Activated CD4-positive, alpha-beta T cell treated with anti-CD3 and anti-CD28 coated beads, Interleukin-2, amount 50 U/mL, for 24 hours (primary cell): ENCODE measurements around the gene RBM10.

Experiments used
- DNase-seq, 2 donors: peaks; one replicate each; pipeline ENCODE4 v3.0.0-alpha.2; 2020; ENCODE audit warnings: low read depth in 1 of 2, low spot score in 1 of 2

RBM10 gene

DNA sequence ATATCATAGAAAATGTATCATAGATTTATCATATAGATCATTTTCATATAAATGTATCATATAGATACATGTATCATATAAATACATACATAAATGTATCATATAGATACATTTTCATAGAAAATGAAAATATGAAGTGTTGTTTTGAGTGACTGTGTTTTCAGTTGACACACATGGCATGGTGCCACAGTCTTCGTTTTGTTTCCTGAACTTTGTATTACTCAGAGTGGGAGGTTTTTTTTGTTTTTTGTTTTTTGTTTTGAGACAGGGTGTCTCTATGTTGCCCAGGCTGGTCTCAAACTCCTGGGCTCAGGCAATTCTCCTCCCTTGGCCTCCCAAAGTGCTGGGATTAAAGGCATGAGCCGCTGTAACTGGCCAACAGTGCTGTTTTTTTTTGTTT, 3.9 kb downstream of the RBM10 start:
- DNase-seq, result no peak

DNA sequence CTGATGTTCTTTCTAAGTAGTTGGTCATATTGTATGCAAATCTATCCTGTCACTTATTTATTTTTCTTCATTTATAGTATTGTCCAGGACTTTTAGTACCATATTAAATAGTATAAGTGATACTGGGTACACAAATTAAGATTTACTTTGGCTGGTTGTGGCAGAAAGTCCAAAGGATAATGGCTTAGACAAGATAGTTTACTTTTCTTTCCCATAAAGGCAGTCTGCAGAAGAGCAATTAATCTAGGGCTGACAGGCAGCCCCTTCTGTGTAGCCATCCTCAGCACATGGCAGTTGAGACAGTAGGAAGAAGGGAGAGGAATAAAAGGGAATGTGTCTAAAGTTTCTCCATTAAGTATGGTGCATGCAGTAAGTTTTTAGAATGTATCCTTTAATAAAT, 6.4 kb downstream of the RBM10 start:
- no peak for DNase-seq

- no peak for DNase-seq
These were observed 11.8 kb downstream of the RBM10 start for GRCh38 chrX:47156611-47157520.

GRCh38 chrX:47158131-47158530, 13.1 kb downstream of the RBM10 start:
- no peak for DNase-seq

- no peak for DNase-seq
These were observed 13.8 kb downstream of the RBM10 start for GRCh38 chrX:47158781-47159180.

GRCh38 chrX:47160781-47161180, 15.8 kb downstream of the RBM10 start:
- no peak for DNase-seq

GRCh38 chrX:47162927-47163583, 18.0 kb downstream of the RBM10 start:
- no peak for DNase-seq

GRCh38 chrX:47164420-47164819, 19.4 kb downstream of the RBM10 start:
- no peak for DNase-seq

DNA sequence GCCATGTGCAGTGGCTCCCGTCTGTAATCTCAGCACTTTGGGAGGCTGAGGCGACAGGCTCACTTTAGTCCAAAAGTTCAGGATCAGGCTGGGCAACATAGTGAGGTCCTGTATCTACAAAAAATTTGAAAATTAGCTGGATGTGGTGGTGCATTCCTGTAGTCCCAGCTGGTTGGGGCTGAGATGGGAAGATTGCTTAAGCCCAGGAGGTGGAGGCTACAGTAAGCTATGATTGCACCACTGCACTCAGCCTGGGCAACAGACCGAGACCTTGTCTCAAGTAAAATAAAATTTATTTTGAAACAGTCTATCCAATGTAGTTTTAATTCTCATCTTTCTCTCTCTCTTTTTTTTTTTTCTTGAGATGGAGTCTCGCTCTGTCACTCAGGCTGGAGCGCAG, 21.1 kb downstream of the RBM10 start:
- no peak for DNase-seq

DNA sequence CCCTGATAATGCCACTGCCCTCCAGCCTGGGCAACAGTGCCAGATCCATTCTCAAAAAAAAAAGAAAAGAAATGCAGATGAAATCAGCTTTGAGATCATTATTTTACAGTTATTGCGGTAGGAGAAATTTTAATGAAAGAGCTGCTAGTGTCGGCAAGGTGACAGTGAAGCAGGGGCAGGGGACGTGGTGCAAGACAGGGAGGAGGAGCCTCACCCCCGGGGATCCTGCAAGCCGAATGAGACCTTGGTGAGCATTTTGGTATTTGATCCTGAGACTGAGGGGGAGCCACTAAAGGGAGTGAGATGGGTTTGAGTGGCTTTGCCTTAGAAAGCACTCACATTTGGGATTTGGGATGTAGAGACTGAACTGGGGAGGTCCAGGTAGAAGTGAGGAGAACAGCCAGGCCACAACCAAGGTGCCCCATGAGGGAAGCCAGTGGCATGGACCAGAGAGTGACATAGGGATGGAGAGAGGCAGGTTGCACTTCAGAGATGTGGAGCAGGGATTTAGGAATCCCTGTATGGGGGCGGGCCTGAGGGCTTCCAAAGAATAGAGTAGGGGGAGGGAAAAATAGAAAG, 23.6 kb downstream of the RBM10 start:
- no peak for DNase-seq

GRCh38 chrX:47169273-47169672, 24.3 kb downstream of the RBM10 start:
- DNase-seq, result no peak

- no peak for DNase-seq
These were observed 24.9 kb downstream of the RBM10 start for GRCh38 chrX:47169726-47170515.

DNA sequence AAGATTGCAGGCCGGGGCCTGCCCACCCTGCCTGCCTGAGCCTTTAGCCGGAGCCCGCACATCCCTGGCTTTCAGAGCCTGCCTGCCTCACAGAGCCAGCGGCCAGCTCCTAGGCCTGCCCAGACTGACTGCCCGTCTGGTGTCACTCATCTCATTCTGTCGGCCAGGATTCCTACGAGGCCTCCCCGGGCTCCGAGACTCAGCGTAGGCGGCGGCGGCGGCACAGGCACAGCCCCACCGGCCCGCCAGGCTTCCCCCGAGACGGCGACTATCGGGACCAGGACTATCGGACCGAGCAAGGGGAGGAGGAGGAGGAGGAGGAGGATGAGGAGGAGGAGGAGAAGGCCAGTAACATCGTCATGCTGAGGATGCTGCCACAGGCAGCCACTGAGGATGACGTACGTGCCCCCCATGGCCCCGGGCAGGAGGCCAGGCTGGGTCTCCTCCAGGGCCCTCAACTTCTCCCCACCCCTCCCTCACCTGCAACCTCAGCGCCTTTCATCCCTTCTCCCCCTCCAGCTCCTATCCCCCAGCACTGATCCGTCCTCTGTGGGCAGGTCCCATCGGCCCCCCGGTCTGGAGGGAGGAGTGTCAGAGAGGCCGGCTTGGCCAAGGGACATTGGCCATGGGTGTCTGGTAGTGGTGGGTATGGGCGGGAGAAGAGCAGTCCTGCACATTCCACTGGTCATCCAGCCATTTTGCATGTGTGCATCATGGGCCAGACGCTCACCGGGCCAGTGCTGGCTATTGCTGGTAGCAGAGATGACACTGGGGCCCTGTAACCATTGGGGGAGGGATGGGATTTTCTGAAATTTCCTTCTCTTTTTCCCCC, 26.1 kb downstream of the RBM10 start:
- no peak for DNase-seq

GRCh38 chrX:47171996-47172395, 27.0 kb downstream of the RBM10 start:
- DNase-seq, result no peak

- no peak for DNase-seq
These were observed 27.5 kb downstream of the RBM10 start for GRCh38 chrX:47172549-47172948.

- no peak for DNase-seq
These were observed 28.2 kb downstream of the RBM10 start for GRCh38 chrX:47172971-47173792.

DNA sequence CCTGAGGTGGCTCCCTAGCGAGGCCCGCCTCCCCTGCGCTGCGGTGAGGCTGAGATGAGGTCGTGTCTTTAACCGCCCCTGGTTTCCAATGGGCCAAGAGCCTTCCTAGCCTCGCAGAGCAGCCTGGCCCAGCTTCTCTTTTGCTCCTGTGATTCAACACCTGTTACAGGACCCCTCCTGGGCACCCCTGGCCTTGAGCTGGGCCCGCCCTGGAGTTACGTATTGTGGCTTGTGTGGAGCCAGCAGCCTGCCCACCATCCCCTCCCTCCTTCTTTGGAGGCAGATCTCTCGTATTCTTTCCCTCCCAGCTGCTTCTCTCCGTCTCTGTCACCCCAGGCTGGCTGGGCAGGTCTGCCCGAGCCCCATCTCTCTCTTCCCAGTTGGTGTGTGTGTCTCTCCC, 29.4 kb downstream of the RBM10 start:
- DNase-seq, result no peak

- DNase-seq, result no peak
These were observed 30.0 kb downstream of the RBM10 start for GRCh38 chrX:47174846-47175587.

GRCh38 chrX:47175588-47175980, 30.6 kb downstream of the RBM10 start:
- DNase-seq, result no peak
